Measurements from ENCODE around the gene RIMS4.
A peak's percentile ranks its signal among the peaks of the same experiment; 100 is the strongest.
"Not testable (repeated sequence)": the region's sequence is repeated elsewhere in the genome, so short reads cannot be mapped to it uniquely, and the experiment has no call there.

Gene RIMS4

GRCh38 chr20:44763798-44764197 lies 46.5 kb downstream of the RIMS4 start:
- DNase-seq (ENCODE audit: low read depth in 3 of 3): not testable (repeated sequence)

- no peak for DNase-seq (ENCODE audit: low read depth in 3 of 3)
These were observed 47.7 kb downstream of the RIMS4 start for GRCh38 chr20:44762466-44763140.

DNA sequence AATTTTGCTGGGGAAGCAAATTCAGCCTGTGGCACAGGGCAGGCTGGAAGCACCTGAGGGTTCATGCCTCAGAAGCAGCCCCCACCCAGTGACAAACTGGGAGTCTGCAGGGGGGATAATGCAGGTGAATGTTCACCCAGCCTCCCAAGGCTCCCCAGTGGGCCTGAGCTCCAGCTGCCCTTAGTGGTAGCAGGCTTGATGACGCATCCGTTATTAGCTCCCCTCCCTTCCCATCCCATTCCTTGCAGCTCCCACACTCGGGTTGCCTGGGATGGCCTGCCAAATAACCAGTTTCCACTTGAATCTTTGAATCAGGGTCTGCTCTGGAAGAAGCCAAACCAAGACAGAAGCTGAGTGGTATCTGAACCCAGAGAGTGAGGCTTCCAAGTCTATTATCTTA lies 48.9 kb downstream of the RIMS4 start:
- DNase-seq (ENCODE audit: low read depth in 3 of 3): no peak

DNA sequence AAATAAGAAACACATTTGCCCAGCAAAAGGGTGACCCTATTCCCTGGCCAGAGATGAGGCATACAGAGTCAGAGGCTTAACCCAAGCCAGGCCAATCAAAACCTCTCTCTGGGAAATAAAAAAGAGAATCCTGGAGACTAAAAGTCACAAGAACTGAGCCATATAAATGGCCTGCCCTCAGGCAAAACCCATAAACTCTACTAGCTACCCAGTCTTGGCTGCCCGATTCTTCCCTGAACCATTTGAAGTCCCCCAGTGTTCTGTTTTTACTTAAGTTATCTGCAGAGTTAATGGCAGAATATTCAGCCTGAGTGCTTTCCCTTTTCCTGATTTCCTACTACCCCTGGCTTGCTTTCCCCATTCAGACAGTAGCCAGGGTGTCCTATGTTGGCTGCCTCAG lies 50.8 kb downstream of the RIMS4 start:
- no peak for DNase-seq (ENCODE audit: low read depth in 3 of 3)

- no peak for DNase-seq (ENCODE audit: low read depth in 3 of 3)
These were observed 51.9 kb downstream of the RIMS4 start for GRCh38 chr20:44758247-44759101.

- DNase-seq (ENCODE audit: low read depth in 3 of 3): no peak
These were observed 53.4 kb downstream of the RIMS4 start for GRCh38 chr20:44756956-44757355.

DNA sequence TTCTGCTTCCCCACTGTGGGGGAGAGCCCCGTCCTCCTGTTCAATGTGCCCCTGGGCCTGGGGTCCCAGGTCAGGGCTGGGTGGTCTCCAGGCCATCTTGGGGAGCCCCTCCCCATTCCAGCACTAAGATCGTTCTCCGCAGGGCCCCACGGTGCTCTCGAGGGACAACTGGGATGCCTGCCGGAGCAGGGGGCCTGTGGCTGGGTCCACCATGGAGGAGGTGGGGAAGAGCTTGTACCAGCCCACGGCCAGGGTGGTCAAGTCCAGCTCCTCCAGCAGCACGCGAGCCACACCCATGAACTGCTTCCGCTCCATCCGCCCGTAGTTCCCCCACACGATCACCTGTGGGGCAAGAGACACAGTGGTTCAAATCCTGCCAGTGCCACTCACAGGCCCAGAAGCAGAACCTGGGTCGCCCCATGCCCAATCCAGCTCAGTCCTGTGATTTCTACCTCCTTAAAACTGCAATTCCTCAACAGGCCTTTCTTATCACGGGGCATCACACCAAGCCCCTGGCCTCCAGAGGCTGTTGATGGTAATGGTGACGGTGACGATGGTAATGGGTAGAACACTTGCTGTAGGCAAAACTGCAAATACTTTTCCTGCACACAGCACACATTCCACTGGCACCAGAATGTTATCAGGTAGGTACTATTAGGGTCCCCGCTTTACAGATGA lies 54.2 kb downstream of the RIMS4 start:
- no peak for DNase-seq (ENCODE audit: low read depth in 3 of 3)

DNA sequence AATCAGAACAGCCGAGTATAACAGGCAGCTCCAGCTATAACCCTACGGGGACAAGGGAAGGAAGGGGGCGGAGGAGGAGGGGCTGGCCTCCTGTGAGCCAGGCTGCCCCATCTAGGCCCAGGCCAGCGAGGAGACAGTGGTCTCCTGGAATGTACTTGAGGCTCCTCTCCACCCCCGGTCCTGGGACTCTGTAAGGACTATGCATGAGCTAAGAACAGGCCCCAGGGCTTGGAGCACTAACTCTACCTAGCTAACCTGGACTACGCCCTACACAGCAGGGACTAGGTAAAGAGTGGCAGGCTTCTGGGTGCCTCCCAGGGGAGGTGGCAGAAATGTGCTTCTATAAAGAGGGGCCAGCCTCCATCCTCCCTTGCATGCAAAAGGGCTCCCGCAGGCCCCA lies 55.8 kb downstream of the RIMS4 start:
- no peak for DNase-seq (ENCODE audit: low read depth in 3 of 3)

GRCh38 chr20:44752099-44752931 lies 58.0 kb downstream of the RIMS4 start:
- DNase-seq (ENCODE audit: low read depth in 3 of 3): no peak

DNA sequence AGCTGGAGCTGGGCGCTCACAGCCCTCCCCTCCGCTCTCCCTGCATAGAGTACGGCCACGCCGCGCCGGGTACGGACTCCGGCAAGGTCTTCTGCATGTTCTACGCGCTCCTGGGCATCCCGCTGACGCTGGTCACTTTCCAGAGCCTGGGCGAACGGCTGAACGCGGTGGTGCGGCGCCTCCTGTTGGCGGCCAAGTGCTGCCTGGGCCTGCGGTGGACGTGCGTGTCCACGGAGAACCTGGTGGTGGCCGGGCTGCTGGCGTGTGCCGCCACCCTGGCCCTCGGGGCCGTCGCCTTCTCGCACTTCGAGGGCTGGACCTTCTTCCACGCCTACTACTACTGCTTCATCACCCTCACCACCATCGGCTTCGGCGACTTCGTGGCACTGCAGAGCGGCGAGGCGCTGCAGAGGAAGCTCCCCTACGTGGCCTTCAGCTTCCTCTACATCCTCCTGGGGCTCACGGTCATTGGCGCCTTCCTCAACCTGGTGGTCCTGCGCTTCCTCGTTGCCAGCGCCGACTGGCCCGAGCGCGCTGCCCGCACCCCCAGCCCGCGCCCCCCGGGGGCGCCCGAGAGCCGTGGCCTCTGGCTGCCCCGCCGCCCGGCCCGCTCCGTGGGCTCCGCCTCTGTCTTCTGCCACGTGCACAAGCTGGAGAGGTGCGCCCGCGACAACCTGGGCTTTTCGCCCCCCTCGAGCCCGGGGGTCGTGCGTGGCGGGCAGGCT lies 60.1 kb downstream of the RIMS4 start:
- DNase-seq (ENCODE audit: low read depth in 3 of 3): no peak

GRCh38 chr20:44748005-44748370 lies 62.4 kb downstream of the RIMS4 start:
- no peak for DNase-seq (ENCODE audit: low read depth in 3 of 3)

DNA sequence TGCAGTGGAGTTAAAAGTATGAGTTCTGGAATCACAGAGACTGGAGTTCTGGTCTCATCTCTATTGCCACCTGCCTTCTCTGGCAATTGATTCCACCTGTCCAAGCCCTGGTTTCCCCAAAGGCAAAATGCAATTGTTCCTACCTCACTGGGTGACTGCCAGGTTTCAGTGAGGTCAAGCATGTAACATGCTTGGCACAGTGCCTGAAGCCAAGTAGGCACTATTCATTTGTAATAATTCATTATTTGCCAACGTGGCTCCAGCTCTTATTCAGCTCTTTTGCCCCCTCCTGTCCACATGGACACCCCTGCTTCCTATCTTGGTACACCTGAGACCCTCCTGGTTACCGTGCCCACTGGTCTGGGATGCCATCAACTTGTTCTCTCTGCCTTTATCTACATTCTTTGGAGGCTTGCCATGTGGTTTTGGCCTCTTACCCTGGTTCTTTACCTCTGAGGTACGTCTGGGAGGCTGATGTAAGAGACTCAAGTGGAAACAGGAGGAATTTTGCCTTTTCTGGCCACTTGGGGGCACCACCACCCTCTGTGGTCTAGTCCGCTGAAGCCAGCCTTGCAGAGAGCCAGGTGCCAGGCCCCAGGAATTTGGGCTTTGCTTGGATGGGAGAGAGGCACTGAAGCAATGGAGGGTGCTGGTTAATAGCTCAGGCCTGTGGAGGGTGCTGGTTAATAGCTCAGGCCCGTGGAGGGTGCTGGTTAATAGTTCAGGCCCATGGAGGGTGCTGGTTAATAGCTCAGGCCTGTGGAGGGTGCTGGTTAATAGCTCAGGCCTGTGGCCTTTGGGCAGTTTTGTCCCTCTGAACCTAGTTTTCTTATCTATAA lies 63.0 kb downstream of the RIMS4 start:
- DNase-seq (ENCODE audit: low read depth in 3 of 3): peak; percentile 31 to 73 (median 33)

DNA sequence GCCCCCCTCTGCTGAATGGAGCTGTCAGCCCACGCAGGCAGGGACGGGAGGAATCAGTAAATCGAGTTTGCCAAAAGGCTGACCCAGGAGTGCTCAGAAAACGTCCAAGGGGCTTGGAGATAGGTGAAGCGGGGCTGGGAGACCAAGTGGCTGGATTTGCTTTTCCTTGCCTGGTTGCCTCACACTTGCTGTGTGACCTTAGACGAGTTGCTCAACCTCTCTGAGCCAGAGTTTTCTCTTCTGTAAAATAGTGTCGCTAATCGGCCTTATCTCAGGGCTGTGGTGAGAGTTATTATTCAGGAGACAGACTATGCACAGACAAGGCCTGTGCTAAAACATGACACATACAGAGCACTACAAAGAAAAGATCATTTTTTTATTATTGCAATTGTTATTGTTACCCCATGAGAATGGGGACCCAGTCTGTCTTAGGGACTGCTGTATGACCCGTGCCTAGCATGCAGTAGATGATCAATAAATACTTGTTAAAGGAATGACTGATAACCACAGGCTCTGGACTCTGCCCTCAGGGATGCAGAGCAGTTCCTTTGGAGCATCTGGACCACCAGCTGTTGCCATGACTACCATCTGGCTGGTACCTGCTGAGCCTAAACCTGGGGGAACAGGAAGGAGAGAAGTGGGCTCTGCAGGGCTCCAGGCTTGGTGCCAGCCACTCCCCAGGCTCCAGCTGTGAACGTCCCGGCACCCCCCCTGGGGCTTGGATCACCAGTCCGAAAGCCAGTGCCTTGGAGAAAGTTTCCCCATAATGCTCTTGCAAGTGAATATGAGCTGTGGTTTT lies 63.8 kb downstream of the RIMS4 start:
- no peak for DNase-seq (ENCODE audit: low read depth in 3 of 3)

- DNase-seq (ENCODE audit: low read depth in 3 of 3): peak in 2 of 3 experiments; percentile 28 to 52
These were observed 64.6 kb downstream of the RIMS4 start, which contains the start of gene KCNK15 for GRCh38 chr20:44745598-44746366. Gene KCNK15 (plus strand): TSS chr20:44745865. CDS start chr20:44745911, 46 bp downstream.

GRCh38 chr20:44745122-44745597 lies 65.2 kb downstream of the RIMS4 start:
- DNase-seq (ENCODE audit: low read depth in 3 of 3): no peak

DNA sequence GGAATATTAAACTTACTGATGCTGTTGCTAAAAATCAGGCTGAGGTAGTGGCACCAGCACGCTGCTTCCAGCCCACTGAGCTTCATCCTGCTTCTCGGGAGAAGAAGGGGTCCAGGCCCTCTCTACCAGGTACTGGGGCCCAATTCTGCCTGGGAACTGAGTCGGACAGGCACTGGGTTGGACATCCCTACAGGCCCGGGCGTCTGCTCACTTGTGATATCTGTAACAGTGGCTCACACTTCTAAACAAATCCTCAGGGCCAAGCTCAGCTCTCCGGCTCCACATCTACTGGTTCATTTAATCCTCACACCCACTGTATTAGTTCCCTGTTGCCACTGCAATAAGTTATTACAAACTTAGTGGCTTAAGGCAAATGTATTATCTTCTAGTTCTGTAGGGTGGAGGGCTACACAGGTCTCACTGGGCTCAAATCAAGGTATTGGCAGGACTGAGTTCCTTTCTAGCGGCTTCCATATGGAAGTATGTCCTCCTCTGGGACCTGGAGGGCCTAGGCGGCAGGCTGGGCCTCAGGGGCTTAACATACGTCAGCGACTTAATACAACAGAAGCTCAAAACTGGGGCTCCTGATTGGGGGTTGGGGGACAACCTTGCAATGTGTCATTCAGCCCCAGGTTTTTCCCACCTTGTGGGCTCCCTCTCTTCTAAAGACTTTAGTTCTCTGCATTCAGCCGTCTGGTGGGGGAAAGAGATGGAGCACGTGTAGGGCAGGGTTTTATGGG lies 66.3 kb downstream of the RIMS4 start:
- no peak for DNase-seq (ENCODE audit: low read depth in 3 of 3)

- DNase-seq (ENCODE audit: low read depth in 3 of 3): no peak
These were observed 67.2 kb downstream of the RIMS4 start for GRCh38 chr20:44743080-44743701.
